Astrocyte (in vitro differentiated cells and primary cell): ENCODE data around the gene ZNF790.

ENCODE experiments used
- CTCF ChIP-seq: IDR thresholded peaks from 2 replicates; pipeline ENCODE4 v1.5.1; 2011; ENCODE audit warnings: low read depth, mild to moderate bottlenecking, inconsistent platforms, low read length, moderate library complexity; ENCODE audit not compliant: insufficient read depth
- EZH2 ChIP-seq: IDR thresholded peaks from 2 replicates; pipeline ENCODE4 v1.6.1; 2012; ENCODE audit warnings: mild to moderate bottlenecking, low read length, inconsistent platforms; ENCODE audit not compliant: insufficient read depth

- no peak for TF ChIP-seq CTCF
- no peak for TF ChIP-seq EZH2
These were observed 31.2 kb downstream of the ZNF790 start for GRCh38 chr19:36807029-36807428.
